Astrocyte (in vitro differentiated cells and primary cell): ENCODE measurements around the gene DYRK1A. TPM values are rescaled to one million over a fixed set of nuclear protein-coding genes. Genes with fewer than 3 reads are reported as not detected.

Experiments used
- DNase-seq: peaks from one replicate; pipeline ENCODE4 v3.0.0-alpha.2; 2010; ENCODE audit warnings: low read depth
- FAIRE-seq: peaks from 2 replicates; lab custom pipeline; 2011; peaks lifted over from hg19 to GRCh38; lab: Jason Lieb, UNC
- H2AFZ ChIP-seq: 2 replicates; pipeline ENCODE4 v1.6.0; 2012; ENCODE audit warnings: low read depth, low read length, inconsistent platforms
- H3K27ac ChIP-seq: 2 replicates; pipeline ENCODE4 v1.5.1; 2011; ENCODE audit warnings: low read depth, low read length, inconsistent platforms
- H3K27me3 ChIP-seq: 2 replicates; pipeline ENCODE4 v1.6.0; 2011; ENCODE audit warnings: low read length, inconsistent platforms; ENCODE audit not compliant: insufficient read depth
- H3K36me3 ChIP-seq: 2 replicates; pipeline ENCODE4 v1.5.1; 2011; ENCODE audit warnings: low read length, inconsistent platforms; ENCODE audit not compliant: insufficient read depth
- H3K4me1 ChIP-seq: 2 replicates; pipeline ENCODE4 v1.5.1; 2011; ENCODE audit warnings: low read length, inconsistent platforms; ENCODE audit not compliant: insufficient read depth
- H3K4me2 ChIP-seq: 2 replicates; pipeline ENCODE4 v1.6.0; 2012; ENCODE audit warnings: low read length, inconsistent platforms
- H3K4me3 ChIP-seq: 2 replicates; pipeline ENCODE4 v1.5.1; 2011; ENCODE audit warnings: low read depth, mild to moderate bottlenecking, low read length, inconsistent platforms; ENCODE audit not compliant: insufficient read depth
- H3K79me2 ChIP-seq: 2 replicates; pipeline ENCODE4 v1.6.0; 2012; ENCODE audit warnings: mild to moderate bottlenecking, low read length, inconsistent platforms; ENCODE audit not compliant: insufficient read depth
- H3K9ac ChIP-seq: 2 replicates; pipeline ENCODE4 v1.6.0; 2012; ENCODE audit warnings: mild to moderate bottlenecking, low read length, inconsistent platforms
- H3K9me3 ChIP-seq: 2 replicates; pipeline ENCODE4 v1.5.1; 2012; ENCODE audit warnings: low read depth, mild to moderate bottlenecking, low read length, inconsistent platforms; ENCODE audit not compliant: insufficient read depth
- H4K20me1 ChIP-seq: 2 replicates; pipeline ENCODE4 v1.6.0; 2012; ENCODE audit warnings: low read length, inconsistent platforms; ENCODE audit not compliant: insufficient read depth
- H3K27ac Mint-ChIP-seq: one replicate; pipeline ENCODE4 v1.8.0; 2021; ENCODE audit warnings: mild to moderate bottlenecking, mixed read lengths; ENCODE audit not compliant: unreplicated experiment
- H3K27me3 Mint-ChIP-seq: one replicate; pipeline ENCODE4 v1.8.0; 2021; ENCODE audit warnings: low read depth, mixed read lengths; ENCODE audit not compliant: unreplicated experiment
- H3K36me3 Mint-ChIP-seq: one replicate; pipeline ENCODE4 v1.8.0; 2021; ENCODE audit warnings: low read depth, mixed read lengths; ENCODE audit not compliant: unreplicated experiment
- H3K4me1 Mint-ChIP-seq: one replicate; pipeline ENCODE4 v1.8.0; 2021; ENCODE audit warnings: low read depth, mixed read lengths; ENCODE audit not compliant: unreplicated experiment
- H3K4me3 Mint-ChIP-seq: one replicate; pipeline ENCODE4 v1.8.0; 2021; ENCODE audit warnings: mild to moderate bottlenecking, moderate library complexity, mixed read lengths; ENCODE audit not compliant: unreplicated experiment
- H3K9me3 Mint-ChIP-seq: one replicate; pipeline ENCODE4 v1.8.0; 2021; ENCODE audit warnings: mild to moderate bottlenecking, mixed read lengths; ENCODE audit not compliant: unreplicated experiment
- CTCF ChIP-seq: IDR thresholded peaks from 2 replicates; pipeline ENCODE4 v1.5.1; 2011; ENCODE audit warnings: low read depth, mild to moderate bottlenecking, inconsistent platforms, low read length, moderate library complexity; ENCODE audit not compliant: insufficient read depth
- EZH2 ChIP-seq: IDR thresholded peaks from 2 replicates; pipeline ENCODE4 v1.6.1; 2012; ENCODE audit warnings: mild to moderate bottlenecking, low read length, inconsistent platforms; ENCODE audit not compliant: insufficient read depth
- total RNA-seq: library from RNA; stranded (reverse); gene quantifications from 2 replicates; pipeline ENCODE4 v1.2.1, GENCODE V29; 2021

DYRK1A gene
- total RNA-seq, 1 donor from 2014 or later = 44.6 TPM

GRCh38 chr21:37484535-37485474 is 118.2 kb downstream of the DYRK1A start:
- H4K20me1 ChIP-seq = peaks cover 4% of the 10 kb centered on the region
- peaks cover 18% of the 10 kb centered on the region for H3K36me3 ChIP-seq
- DNase-seq (peak; percentile 3), FAIRE-seq (no peak)
- H3K9me3 ChIP-seq = no peaks in the 10 kb centered on the region
- no peak overlapping the region for H3K9ac ChIP-seq
- Mint-ChIP-seq H3K4me1 (peaks cover 5% of the 10 kb centered on the region), H3K4me3 (no peak overlapping the region), H3K27ac (peak overlapping the region; percentile 14), H3K27me3 (no peaks in the 10 kb centered on the region), H3K36me3 (peaks cover 8% of the 10 kb centered on the region), H3K9me3 (no peaks in the 10 kb centered on the region)
- H3K27ac ChIP-seq = no peak overlapping the region
- H2AFZ ChIP-seq = no peak overlapping the region
- peaks cover 9% of the 10 kb centered on the region for H3K79me2 ChIP-seq
- no peak overlapping the region for H3K4me3 ChIP-seq
- no peak for TF ChIP-seq EZH2
- no peak for TF ChIP-seq CTCF
- no peaks in the 10 kb centered on the region for H3K27me3 ChIP-seq
- H3K4me1 ChIP-seq = no peaks in the 10 kb centered on the region
- H3K4me2 ChIP-seq = no peak overlapping the region

- Histone ChIP-seq H3K4me2 (no peak overlapping the region), H3K79me2 (peaks cover 3% of the 10 kb centered on the region), H3K9me3 (no peaks in the 10 kb centered on the region), H3K9ac (no peak overlapping the region), H4K20me1 (no peaks in the 10 kb centered on the region), H3K27me3 (no peaks in the 10 kb centered on the region), H2AFZ (no peak overlapping the region), H3K4me1 (no peaks in the 10 kb centered on the region), H3K27ac (no peak overlapping the region), H3K4me3 (no peak overlapping the region), H3K36me3 (peaks cover 25% of the 10 kb centered on the region)
- DNase-seq (no peak), FAIRE-seq (no peak)
- TF ChIP-seq EZH2 = no peak
- TF ChIP-seq CTCF = no peak
- no peak overlapping the region for H3K4me3 Mint-ChIP-seq
- no peaks in the 10 kb centered on the region for H3K27me3 Mint-ChIP-seq
- H3K9me3 Mint-ChIP-seq = no peaks in the 10 kb centered on the region
- peaks cover 5% of the 10 kb centered on the region for H3K4me1 Mint-ChIP-seq
- H3K36me3 Mint-ChIP-seq = peaks cover 5% of the 10 kb centered on the region
- H3K27ac Mint-ChIP-seq = no peak overlapping the region
Measured at GRCh38 chr21:37489553-37489952, 123.0 kb downstream of the DYRK1A start.

- Mint-ChIP-seq H3K27me3 (no peaks in the 10 kb centered on the region), H3K4me1 (peaks cover 2% of the 10 kb centered on the region), H3K4me3 (no peak overlapping the region), H3K36me3 (peaks cover 5% of the 10 kb centered on the region), H3K9me3 (no peaks in the 10 kb centered on the region), H3K27ac (no peak overlapping the region)
- no peak overlapping the region for H3K27ac ChIP-seq
- peaks cover 3% of the 10 kb centered on the region for H3K79me2 ChIP-seq
- no peak overlapping the region for H3K4me2 ChIP-seq
- no peak overlapping the region for H2AFZ ChIP-seq
- no peak for DNase-seq
- no peak for FAIRE-seq
- no peaks in the 10 kb centered on the region for H4K20me1 ChIP-seq
- H3K9me3 ChIP-seq = no peaks in the 10 kb centered on the region
- no peak overlapping the region for H3K4me3 ChIP-seq
- peaks cover 25% of the 10 kb centered on the region for H3K36me3 ChIP-seq
- TF ChIP-seq CTCF (no peak), EZH2 (no peak)
- H3K27me3 ChIP-seq = no peaks in the 10 kb centered on the region
- H3K9ac ChIP-seq = no peak overlapping the region
- no peaks in the 10 kb centered on the region for H3K4me1 ChIP-seq
Measured at GRCh38 chr21:37490084-37490483, 123.5 kb downstream of the DYRK1A start.
